Measurements from ENCODE around the gene PRKCB. TPM values are rescaled to one million over a fixed set of nuclear protein-coding genes. Genes with fewer than 3 reads are reported as not detected.
"Not testable (repeated sequence)": the region's sequence is repeated elsewhere in the genome, so short reads cannot be mapped to it uniquely, and the experiment has no call there.

Gene PRKCB
- total and polyA plus RNA-seq, 4 donors = 1.6 to 9.4 (median 4.0) TPM

DNA sequence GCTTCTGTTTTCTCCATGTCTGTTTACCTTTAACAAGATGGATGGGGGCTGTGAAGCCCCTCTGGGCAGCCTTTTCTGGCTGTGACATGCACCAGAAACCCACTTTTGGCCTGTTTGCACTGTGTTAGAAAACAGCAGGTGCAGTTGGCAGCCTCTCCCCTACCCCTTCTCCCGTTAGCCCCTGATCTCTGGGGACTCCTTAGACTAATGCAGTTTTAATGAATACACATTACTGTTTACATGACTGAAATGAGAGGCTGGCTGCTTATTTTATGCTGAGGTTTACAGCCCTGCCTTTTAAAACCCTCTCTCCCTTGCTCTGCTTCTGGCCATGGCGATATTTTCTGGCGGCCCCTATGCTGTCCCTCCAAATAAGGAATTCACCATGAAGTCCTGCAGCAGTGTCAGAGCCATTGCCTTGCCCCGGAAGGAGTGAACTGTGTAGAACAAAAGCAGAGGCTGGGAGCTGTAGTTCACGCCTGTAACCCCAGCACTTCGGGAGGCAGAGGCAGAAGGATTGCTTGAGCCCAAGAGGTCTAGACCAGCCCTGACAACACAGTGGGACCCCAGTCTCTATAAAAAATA lies 79.3 kb downstream of the PRKCB start:
- no peaks in the 10 kb centered on the region for H3K36me3 ChIP-seq (ENCODE audit: control insufficient read depth in 4 of 4, insufficient read depth in 3 of 4, low read depth in 1 of 4, low read length in 3 of 4)
- TF ChIP-seq HNF4G (IDR thresholded peaks at IDR 0.05) = no peak
- TF ChIP-seq, protein P1, sequence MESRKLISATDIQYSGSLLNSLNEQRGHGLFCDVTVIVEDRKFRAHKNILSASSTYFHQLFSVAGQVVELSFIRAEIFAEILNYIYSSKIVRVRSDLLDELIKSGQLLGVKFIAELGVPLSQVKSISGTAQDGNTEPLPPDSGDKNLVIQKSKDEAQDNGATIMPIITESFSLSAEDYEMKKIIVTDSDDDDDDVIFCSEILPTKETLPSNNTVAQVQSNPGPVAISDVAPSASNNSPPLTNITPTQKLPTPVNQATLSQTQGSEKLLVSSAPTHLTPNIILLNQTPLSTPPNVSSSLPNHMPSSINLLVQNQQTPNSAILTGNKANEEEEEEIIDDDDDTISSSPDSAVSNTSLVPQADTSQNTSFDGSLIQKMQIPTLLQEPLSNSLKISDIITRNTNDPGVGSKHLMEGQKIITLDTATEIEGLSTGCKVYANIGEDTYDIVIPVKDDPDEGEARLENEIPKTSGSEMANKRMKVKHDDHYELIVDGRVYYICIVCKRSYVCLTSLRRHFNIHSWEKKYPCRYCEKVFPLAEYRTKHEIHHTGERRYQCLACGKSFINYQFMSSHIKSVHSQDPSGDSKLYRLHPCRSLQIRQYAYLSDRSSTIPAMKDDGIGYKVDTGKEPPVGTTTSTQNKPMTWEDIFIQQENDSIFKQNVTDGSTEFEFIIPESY (IDR thresholded peaks at IDR 0.05) = no peak
- TF ChIP-seq JUND (IDR thresholded peaks at IDR 0.05) = no peak
- TF ChIP-seq RAD21 (IDR thresholded peaks at IDR 0.05) = no peak
- TF ChIP-seq, protein P2, sequence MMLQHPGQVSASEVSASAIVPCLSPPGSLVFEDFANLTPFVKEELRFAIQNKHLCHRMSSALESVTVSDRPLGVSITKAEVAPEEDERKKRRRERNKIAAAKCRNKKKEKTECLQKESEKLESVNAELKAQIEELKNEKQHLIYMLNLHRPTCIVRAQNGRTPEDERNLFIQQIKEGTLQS (IDR thresholded peaks at IDR 0.05) = no peak
- no peak for TF ChIP-seq NR2F2 (IDR thresholded peaks at IDR 0.05)
- TF ChIP-seq HNF4A (conservative IDR thresholded peaks at IDR 0.05) = no peak
- no peak for TF ChIP-seq EGR1 (IDR thresholded peaks at IDR 0.05; ENCODE audit: low read depth in 2 of 2)
- TF ChIP-seq, protein P3, sequence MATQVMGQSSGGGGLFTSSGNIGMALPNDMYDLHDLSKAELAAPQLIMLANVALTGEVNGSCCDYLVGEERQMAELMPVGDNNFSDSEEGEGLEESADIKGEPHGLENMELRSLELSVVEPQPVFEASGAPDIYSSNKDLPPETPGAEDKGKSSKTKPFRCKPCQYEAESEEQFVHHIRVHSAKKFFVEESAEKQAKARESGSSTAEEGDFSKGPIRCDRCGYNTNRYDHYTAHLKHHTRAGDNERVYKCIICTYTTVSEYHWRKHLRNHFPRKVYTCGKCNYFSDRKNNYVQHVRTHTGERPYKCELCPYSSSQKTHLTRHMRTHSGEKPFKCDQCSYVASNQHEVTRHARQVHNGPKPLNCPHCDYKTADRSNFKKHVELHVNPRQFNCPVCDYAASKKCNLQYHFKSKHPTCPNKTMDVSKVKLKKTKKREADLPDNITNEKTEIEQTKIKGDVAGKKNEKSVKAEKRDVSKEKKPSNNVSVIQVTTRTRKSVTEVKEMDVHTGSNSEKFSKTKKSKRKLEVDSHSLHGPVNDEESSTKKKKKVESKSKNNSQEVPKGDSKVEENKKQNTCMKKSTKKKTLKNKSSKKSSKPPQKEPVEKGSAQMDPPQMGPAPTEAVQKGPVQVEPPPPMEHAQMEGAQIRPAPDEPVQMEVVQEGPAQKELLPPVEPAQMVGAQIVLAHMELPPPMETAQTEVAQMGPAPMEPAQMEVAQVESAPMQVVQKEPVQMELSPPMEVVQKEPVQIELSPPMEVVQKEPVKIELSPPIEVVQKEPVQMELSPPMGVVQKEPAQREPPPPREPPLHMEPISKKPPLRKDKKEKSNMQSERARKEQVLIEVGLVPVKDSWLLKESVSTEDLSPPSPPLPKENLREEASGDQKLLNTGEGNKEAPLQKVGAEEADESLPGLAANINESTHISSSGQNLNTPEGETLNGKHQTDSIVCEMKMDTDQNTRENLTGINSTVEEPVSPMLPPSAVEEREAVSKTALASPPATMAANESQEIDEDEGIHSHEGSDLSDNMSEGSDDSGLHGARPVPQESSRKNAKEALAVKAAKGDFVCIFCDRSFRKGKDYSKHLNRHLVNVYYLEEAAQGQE (IDR thresholded peaks at IDR 0.05) = no peak
- TF ChIP-seq, protein P4, sequence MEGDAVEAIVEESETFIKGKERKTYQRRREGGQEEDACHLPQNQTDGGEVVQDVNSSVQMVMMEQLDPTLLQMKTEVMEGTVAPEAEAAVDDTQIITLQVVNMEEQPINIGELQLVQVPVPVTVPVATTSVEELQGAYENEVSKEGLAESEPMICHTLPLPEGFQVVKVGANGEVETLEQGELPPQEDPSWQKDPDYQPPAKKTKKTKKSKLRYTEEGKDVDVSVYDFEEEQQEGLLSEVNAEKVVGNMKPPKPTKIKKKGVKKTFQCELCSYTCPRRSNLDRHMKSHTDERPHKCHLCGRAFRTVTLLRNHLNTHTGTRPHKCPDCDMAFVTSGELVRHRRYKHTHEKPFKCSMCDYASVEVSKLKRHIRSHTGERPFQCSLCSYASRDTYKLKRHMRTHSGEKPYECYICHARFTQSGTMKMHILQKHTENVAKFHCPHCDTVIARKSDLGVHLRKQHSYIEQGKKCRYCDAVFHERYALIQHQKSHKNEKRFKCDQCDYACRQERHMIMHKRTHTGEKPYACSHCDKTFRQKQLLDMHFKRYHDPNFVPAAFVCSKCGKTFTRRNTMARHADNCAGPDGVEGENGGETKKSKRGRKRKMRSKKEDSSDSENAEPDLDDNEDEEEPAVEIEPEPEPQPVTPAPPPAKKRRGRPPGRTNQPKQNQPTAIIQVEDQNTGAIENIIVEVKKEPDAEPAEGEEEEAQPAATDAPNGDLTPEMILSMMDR (IDR thresholded peaks at IDR 0.05; ENCODE audit: low read depth, low read length, missing input control) = no peak
- no peak for TF ChIP-seq GABPA (IDR thresholded peaks at IDR 0.05 in 1 of 2, conservative IDR thresholded peaks at IDR 0.05 in 1 of 2)
- no peak for TF ChIP-seq FOXA2 (IDR thresholded peaks at IDR 0.05)
- TF ChIP-seq YY1 (IDR thresholded peaks at IDR 0.05) = no peak
- no peak for TF ChIP-seq TAF1 (conservative IDR thresholded peaks at IDR 0.05)
- TF ChIP-seq SP1 (IDR thresholded peaks at IDR 0.05) = no peak
- no peak for TF ChIP-seq RXRA (IDR thresholded peaks at IDR 0.05)
- TF ChIP-seq FOXA1 (IDR thresholded peaks at IDR 0.05) = no peak
- TF ChIP-seq, protein P5, sequence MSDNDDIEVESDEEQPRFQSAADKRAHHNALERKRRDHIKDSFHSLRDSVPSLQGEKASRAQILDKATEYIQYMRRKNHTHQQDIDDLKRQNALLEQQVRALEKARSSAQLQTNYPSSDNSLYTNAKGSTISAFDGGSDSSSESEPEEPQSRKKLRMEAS (IDR thresholded peaks at IDR 0.05) = no peak
- no peak for DNase-seq (ENCODE audit: low spot score)
- 61% methylated on average over 6 of the region's 6 CpGs for WGBS
- H3K27ac ChIP-seq (ENCODE audit: low read depth in 1 of 2, low read length in 2 of 2) = no peak overlapping the region
- H3K9ac ChIP-seq (ENCODE audit: low read depth in 1 of 2, low read length in 2 of 2) = no peak overlapping the region
- H3K9me3 ChIP-seq (ENCODE audit: control insufficient read depth in 4 of 4, low read length in 3 of 4) = no peaks in the 10 kb centered on the region
- no peaks in the 10 kb centered on the region for H3K4me1 ChIP-seq (ENCODE audit: control insufficient read depth in 4 of 4, insufficient read depth in 4 of 4, low read length in 3 of 4)
- H3K4me3 ChIP-seq (ENCODE audit: low read depth in 1 of 3, low read length in 3 of 3) = no peak overlapping the region
- peaks cover 0 to 5% (median 0%) of the 10 kb centered on the region in 4 donors for H3K27me3 ChIP-seq (ENCODE audit: control insufficient read depth in 4 of 4, insufficient read depth in 4 of 4, low read length in 3 of 4)

DNA sequence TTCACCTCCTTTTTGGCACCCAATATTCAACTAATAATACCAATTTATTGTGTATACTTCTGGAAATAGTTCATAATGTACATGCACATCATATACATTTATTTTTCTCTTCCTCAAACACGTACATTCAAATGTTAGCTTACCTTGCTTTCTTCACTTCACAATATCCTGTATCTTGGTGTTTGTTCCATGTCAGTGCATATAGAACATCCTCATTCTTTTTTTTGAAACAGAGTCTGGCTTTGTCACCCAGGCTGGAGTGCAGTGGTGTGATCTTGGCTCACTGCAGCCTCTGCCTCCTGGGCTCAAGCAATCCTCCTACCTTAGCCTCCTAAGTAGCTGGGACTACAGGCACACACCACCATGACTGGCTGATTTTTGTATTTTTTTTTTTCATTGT lies 80.8 kb downstream of the PRKCB start:
- not testable (repeated sequence) for DNase-seq (ENCODE audit: low spot score); H3K4me1 ChIP-seq (ENCODE audit: control insufficient read depth in 4 of 4, insufficient read depth in 4 of 4, low read length in 3 of 4); H3K9me3 ChIP-seq (ENCODE audit: control insufficient read depth in 4 of 4, low read length in 3 of 4); H3K36me3 ChIP-seq (ENCODE audit: control insufficient read depth in 4 of 4, insufficient read depth in 3 of 4, low read depth in 1 of 4, low read length in 3 of 4); H3K27me3 ChIP-seq (ENCODE audit: control insufficient read depth in 4 of 4, insufficient read depth in 4 of 4, low read length in 3 of 4); H3K27ac ChIP-seq (ENCODE audit: low read depth in 1 of 2, low read length in 2 of 2); H3K4me3 ChIP-seq (ENCODE audit: low read depth in 1 of 3, low read length in 3 of 3); H3K9ac ChIP-seq (ENCODE audit: low read depth in 1 of 2, low read length in 2 of 2)
- 59% methylated on average over 1 of the region's 1 CpG for WGBS
